ENCODE measurements around the gene SIRT3.

The SIRT3 gene

GRCh38 chr11:284105-285020, 48.2 kb upstream of the SIRT3 start:
- H3K4me3 ChIP-seq (ENCODE audit: low read length, poor library complexity, severe bottlenecking), result no peak overlapping the region
- TF ChIP-seq, protein P1, sequence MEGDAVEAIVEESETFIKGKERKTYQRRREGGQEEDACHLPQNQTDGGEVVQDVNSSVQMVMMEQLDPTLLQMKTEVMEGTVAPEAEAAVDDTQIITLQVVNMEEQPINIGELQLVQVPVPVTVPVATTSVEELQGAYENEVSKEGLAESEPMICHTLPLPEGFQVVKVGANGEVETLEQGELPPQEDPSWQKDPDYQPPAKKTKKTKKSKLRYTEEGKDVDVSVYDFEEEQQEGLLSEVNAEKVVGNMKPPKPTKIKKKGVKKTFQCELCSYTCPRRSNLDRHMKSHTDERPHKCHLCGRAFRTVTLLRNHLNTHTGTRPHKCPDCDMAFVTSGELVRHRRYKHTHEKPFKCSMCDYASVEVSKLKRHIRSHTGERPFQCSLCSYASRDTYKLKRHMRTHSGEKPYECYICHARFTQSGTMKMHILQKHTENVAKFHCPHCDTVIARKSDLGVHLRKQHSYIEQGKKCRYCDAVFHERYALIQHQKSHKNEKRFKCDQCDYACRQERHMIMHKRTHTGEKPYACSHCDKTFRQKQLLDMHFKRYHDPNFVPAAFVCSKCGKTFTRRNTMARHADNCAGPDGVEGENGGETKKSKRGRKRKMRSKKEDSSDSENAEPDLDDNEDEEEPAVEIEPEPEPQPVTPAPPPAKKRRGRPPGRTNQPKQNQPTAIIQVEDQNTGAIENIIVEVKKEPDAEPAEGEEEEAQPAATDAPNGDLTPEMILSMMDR (conservative IDR thresholded peaks at IDR 0.05; ENCODE audit: low read length), result no peak
- no peak for TF ChIP-seq EZH2phosphoT487 (IDR thresholded peaks at IDR 0.05; ENCODE audit: borderline replicate concordance)
- no peak overlapping the region for H2AFZ ChIP-seq (ENCODE audit: low read length)
- no peaks in the 10 kb centered on the region for H4K20me1 ChIP-seq (ENCODE audit: insufficient read depth, low read length, poor library complexity, severe bottlenecking)
- no peaks in the 10 kb centered on the region for H3K9me2 ChIP-seq (replicated peaks; ENCODE audit: low read depth, low read length)
- H3K36me3 ChIP-seq (ENCODE audit: insufficient read depth, low read length), result no peaks in the 10 kb centered on the region
- no peaks in the 10 kb centered on the region for H3K27me3 ChIP-seq (ENCODE audit: insufficient read depth, low read length, poor library complexity, severe bottlenecking)
- H3K4me2 ChIP-seq (ENCODE audit: low read depth, low read length, poor library complexity, severe bottlenecking), result no peak overlapping the region
- no peak overlapping the region for H3K9ac ChIP-seq (ENCODE audit: low read depth, low read length, poor library complexity, severe bottlenecking)
- peaks cover 22% of the 10 kb centered on the region for H3K4me1 ChIP-seq (ENCODE audit: insufficient read depth, low read length, poor library complexity, severe bottlenecking)
- peaks cover 15% of the 10 kb centered on the region; the same call in 1 of the 2 replicates for H3K79me2 ChIP-seq (ENCODE audit: insufficient read depth, low read length)
- no peaks in the 10 kb centered on the region for H3F3A ChIP-seq (ENCODE audit: low read depth)
- no peaks in the 10 kb centered on the region for H3K9me3 ChIP-seq (ENCODE audit: insufficient read depth, low read depth, low read length)

DNA sequence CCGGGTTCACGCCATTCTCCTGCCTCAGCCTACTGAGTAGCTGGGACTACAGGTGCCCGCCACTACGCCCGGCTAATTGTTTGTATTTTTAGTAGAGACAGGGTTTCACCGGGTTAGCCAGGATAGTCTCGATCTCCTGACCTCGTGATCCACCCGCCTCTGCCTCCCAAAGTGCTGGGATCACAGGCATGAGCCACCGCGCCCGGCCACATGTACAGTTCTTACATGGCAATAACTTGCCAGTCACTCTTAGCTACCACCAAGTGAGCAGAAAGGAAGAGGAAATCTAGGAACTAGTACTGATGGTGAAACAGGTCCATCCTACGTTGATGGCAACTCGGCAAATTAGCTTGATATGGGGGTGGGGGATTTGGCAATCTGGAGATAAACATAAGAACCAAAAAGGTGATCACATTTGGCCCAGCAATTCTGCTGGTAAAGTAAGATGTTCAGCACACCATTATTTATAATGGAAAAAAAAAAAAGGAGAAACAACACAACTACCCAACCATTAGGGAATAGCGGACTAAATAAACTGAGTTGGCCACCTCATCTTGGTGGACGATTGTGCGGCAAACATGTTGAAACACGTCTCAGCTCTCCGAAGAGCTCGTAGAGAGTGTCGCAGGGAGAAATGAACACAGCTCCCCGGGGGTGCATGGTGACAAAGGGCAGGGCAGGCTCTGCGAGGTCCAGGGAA, 47.4 kb upstream of the SIRT3 start:
- Histone ChIP-seq H3K36me3 (ENCODE audit: insufficient read depth, low read length) (no peaks in the 10 kb centered on the region), H3K4me2 (ENCODE audit: low read depth, low read length, poor library complexity, severe bottlenecking) (no peak overlapping the region), H2AFZ (ENCODE audit: low read length) (no peak overlapping the region), H3K9ac (ENCODE audit: low read depth, low read length, poor library complexity, severe bottlenecking) (no peak overlapping the region), H4K20me1 (ENCODE audit: insufficient read depth, low read length, poor library complexity, severe bottlenecking) (no peaks in the 10 kb centered on the region), H3K4me3 (ENCODE audit: low read length, poor library complexity, severe bottlenecking) (no peak overlapping the region), H3K9me3 (ENCODE audit: insufficient read depth, low read depth, low read length) (no peaks in the 10 kb centered on the region), H3K79me2 (ENCODE audit: insufficient read depth, low read length) (peaks cover 13% of the 10 kb centered on the region; the same call in 1 of the 2 replicates), H3K4me1 (ENCODE audit: insufficient read depth, low read length, poor library complexity, severe bottlenecking) (peaks cover 20% of the 10 kb centered on the region), H3K27me3 (ENCODE audit: insufficient read depth, low read length, poor library complexity, severe bottlenecking) (no peaks in the 10 kb centered on the region), H3F3A (ENCODE audit: low read depth) (no peaks in the 10 kb centered on the region), H3K9me2 (replicated peaks; ENCODE audit: low read depth, low read length) (no peaks in the 10 kb centered on the region)
- TF ChIP-seq, protein P1 (conservative IDR thresholded peaks at IDR 0.05; ENCODE audit: low read length), result no peak
- no peak for TF ChIP-seq EZH2phosphoT487 (IDR thresholded peaks at IDR 0.05; ENCODE audit: borderline replicate concordance)

- no peaks in the 10 kb centered on the region for H3K27me3 ChIP-seq (ENCODE audit: insufficient read depth, low read length, poor library complexity, severe bottlenecking)
Measured at GRCh38 chr11:282630-283360, 46.7 kb upstream of the SIRT3 start.

More at GRCh38 chr11:282630-283360, 46.7 kb upstream of the SIRT3 start:
- H3K9ac ChIP-seq (ENCODE audit: low read depth, low read length, poor library complexity, severe bottlenecking), result no peak overlapping the region
- H3K4me1 ChIP-seq (ENCODE audit: insufficient read depth, low read length, poor library complexity, severe bottlenecking), result peaks cover 14% of the 10 kb centered on the region
- no peak overlapping the region for H3K4me3 ChIP-seq (ENCODE audit: low read length, poor library complexity, severe bottlenecking)
- no peaks in the 10 kb centered on the region for H3F3A ChIP-seq (ENCODE audit: low read depth)
- H3K36me3 ChIP-seq (ENCODE audit: insufficient read depth, low read length), result no peaks in the 10 kb centered on the region
- H2AFZ ChIP-seq (ENCODE audit: low read length), result no peak overlapping the region
- no peak overlapping the region for H3K4me2 ChIP-seq (ENCODE audit: low read depth, low read length, poor library complexity, severe bottlenecking)
- H3K79me2 ChIP-seq (ENCODE audit: insufficient read depth, low read length), result peaks cover 5% of the 10 kb centered on the region; the same call in 1 of the 2 replicates
- TF ChIP-seq, protein P1 (conservative IDR thresholded peaks at IDR 0.05; ENCODE audit: low read length), result no peak
- no peak for TF ChIP-seq EZH2phosphoT487 (IDR thresholded peaks at IDR 0.05; ENCODE audit: borderline replicate concordance)
- no peaks in the 10 kb centered on the region for H3K9me3 ChIP-seq (ENCODE audit: insufficient read depth, low read depth, low read length)
- no peaks in the 10 kb centered on the region for H4K20me1 ChIP-seq (ENCODE audit: insufficient read depth, low read length, poor library complexity, severe bottlenecking)
- no peaks in the 10 kb centered on the region for H3K9me2 ChIP-seq (replicated peaks; ENCODE audit: low read depth, low read length)

Measured in Loucy (cell line).